BE2C (cell line): Measurements from ENCODE around the gene DCAF7.

Experiments used
- DNase-seq: peaks from one replicate; pipeline ENCODE4 v3.0.0-alpha.2; 2020
- H3K27me3 ChIP-seq: fragments of 250-450 bp; sonication (Bioruptor Pico); 2 replicates; pipeline ENCODE4 v1.5.1; 2020; ENCODE audit warnings: mild to moderate bottlenecking
- H3K36me3 ChIP-seq: fragments of 250-450 bp; sonication (Bioruptor Pico); 2 replicates; pipeline ENCODE4 v1.5.1; 2020; ENCODE audit warnings: mild to moderate bottlenecking
- H3K4me1 ChIP-seq: fragments of 250-450 bp; sonication (Bioruptor Pico); 2 replicates; pipeline ENCODE4 v1.5.1; 2020
- H3K4me3 ChIP-seq: 2 replicates; pipeline ENCODE4 v1.5.1; 2011; ENCODE audit warnings: low read depth, low read length
- H3K9me3 ChIP-seq: fragments of 250-450 bp; sonication (Bioruptor Pico); 2 replicates; pipeline ENCODE4 v1.5.1; 2020
- TF ChIP-seq, protein P1 (sequence below): IDR thresholded peaks from 2 replicates; pipeline ENCODE4 v1.5.1; 2012; ENCODE audit warnings: mild to moderate bottlenecking, low read depth, low read length

Gene DCAF7

DNA sequence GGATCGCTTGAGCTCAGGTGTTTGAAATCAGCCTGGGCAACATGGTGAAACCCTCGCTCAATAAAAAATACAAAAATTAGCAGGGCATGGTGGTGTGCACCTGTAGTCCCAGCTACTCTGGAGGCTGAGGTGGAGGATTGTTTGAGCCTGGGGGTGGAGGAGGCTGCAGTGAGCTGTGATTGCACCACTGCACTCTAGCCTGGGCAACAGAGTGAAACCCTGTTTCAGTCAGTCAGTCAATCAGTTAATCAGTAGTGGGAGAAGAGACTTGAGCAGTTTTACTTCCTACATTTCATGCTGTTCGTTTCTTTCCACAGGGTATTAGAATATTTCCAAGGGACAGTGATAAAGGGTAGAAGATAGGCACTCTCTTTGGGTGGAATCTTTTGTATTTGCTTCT, 80.8 kb downstream of the DCAF7 start:
- DNase-seq: no peak
- H3K9me3 ChIP-seq: no peaks in the 10 kb centered on the region
- TF ChIP-seq, protein P1, sequence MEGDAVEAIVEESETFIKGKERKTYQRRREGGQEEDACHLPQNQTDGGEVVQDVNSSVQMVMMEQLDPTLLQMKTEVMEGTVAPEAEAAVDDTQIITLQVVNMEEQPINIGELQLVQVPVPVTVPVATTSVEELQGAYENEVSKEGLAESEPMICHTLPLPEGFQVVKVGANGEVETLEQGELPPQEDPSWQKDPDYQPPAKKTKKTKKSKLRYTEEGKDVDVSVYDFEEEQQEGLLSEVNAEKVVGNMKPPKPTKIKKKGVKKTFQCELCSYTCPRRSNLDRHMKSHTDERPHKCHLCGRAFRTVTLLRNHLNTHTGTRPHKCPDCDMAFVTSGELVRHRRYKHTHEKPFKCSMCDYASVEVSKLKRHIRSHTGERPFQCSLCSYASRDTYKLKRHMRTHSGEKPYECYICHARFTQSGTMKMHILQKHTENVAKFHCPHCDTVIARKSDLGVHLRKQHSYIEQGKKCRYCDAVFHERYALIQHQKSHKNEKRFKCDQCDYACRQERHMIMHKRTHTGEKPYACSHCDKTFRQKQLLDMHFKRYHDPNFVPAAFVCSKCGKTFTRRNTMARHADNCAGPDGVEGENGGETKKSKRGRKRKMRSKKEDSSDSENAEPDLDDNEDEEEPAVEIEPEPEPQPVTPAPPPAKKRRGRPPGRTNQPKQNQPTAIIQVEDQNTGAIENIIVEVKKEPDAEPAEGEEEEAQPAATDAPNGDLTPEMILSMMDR: no peak
- H3K27me3 ChIP-seq: no peaks in the 10 kb centered on the region
- peaks cover 9% of the 10 kb centered on the region for H3K4me1 ChIP-seq
- peaks cover 18% of the 10 kb centered on the region for H3K36me3 ChIP-seq
- H3K4me3 ChIP-seq: no peak overlapping the region

DNA sequence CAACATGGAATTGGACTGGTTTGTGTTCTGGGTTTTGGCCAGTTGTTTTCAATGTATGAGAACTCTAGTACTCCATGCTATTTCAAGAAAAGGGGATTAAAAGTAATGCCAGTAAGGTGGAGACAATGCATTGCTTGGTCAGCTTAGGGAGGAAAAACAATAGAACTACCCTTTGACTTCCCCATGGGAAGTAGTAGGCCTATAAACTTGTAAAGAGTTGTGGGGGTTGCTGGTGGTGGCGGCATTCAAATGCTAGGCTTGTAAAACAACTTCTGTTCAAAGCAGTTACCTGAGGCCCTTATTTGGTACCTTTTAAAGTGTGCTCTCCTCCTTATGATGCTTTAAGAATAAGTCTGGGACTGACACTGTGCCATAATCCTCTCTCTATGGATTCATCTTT, 81.3 kb downstream of the DCAF7 start:
- peaks cover 24% of the 10 kb centered on the region for H3K36me3 ChIP-seq
- H3K4me1 ChIP-seq: peaks cover 9% of the 10 kb centered on the region
- TF ChIP-seq, protein P1: no peak
- DNase-seq: no peak
- no peak overlapping the region for H3K4me3 ChIP-seq
- H3K27me3 ChIP-seq: no peaks in the 10 kb centered on the region
- H3K9me3 ChIP-seq: no peaks in the 10 kb centered on the region

DNA sequence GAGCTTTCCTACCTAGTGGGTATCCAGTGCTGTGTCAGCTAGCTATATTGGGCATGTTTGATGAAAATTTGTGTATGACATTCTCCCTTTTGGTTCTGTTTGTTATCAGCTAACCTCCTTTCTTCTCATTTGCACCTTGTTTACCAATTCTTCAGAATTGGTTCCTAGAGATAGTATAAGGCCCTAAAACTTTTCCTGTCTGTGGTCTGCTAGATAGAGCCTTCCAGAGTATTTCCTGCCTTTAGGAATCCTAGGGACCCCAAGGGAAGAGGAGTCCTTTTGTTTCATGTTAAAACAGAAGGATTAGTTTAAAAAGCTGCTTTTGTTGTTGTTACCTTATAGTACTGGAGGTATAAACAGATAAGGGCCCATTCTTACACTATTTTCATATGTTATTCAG, 83.5 kb downstream of the DCAF7 start:
- no peak for DNase-seq
- no peaks in the 10 kb centered on the region for H3K27me3 ChIP-seq
- TF ChIP-seq, protein P1: no peak
- H3K4me3 ChIP-seq: no peak overlapping the region
- H3K36me3 ChIP-seq: peaks cover 31% of the 10 kb centered on the region
- H3K4me1 ChIP-seq: peaks cover 9% of the 10 kb centered on the region
- no peaks in the 10 kb centered on the region for H3K9me3 ChIP-seq

DNA sequence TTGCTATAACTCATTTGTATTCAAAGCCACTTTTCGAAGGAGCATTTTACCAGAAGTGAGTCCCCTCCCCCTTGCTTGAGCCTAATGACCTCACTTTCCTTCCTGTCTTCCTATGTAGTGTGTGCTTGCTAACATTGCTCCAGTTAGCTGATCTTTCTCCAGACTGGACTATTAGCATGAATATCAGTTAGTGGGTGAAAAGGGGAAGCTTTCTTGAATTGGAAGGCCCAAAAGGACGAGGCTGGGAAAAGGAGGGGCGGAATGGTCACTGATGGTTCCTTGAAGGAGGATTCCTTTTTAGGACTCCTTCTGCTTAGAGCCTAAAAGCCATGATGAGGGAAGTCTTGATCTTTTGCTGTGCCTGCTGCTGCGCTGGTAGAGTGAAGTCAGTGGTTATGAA, 83.9 kb downstream of the DCAF7 start:
- peaks cover 33% of the 10 kb centered on the region for H3K36me3 ChIP-seq
- H3K27me3 ChIP-seq: no peaks in the 10 kb centered on the region
- TF ChIP-seq, protein P1: no peak
- no peak for DNase-seq
- peaks cover 9% of the 10 kb centered on the region for H3K4me1 ChIP-seq
- no peaks in the 10 kb centered on the region for H3K9me3 ChIP-seq
- no peak overlapping the region for H3K4me3 ChIP-seq

DNA sequence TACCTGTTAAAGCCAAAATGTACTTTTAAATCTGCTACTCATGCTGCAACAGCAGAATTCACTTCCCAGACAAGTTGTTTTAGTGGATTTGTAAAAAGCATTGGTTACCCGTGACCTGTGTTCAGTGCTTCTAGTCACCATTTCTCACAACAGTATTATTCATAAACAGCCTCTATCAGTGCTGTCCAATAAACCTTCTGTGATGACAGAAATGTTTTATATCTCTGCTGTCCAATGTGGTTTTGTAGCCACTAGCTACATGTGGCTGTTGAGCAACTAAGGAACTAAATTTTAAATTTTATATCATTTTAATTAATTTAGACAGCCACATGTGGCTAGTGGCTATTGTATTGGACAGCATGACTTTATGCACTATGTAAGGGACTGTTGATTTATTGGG, 84.5 kb downstream of the DCAF7 start:
- H3K9me3 ChIP-seq: no peaks in the 10 kb centered on the region
- DNase-seq: no peak
- TF ChIP-seq, protein P1: no peak
- H3K27me3 ChIP-seq: no peaks in the 10 kb centered on the region
- peaks cover 33% of the 10 kb centered on the region for H3K36me3 ChIP-seq
- no peak overlapping the region for H3K4me3 ChIP-seq
- peaks cover 9% of the 10 kb centered on the region for H3K4me1 ChIP-seq

DNA sequence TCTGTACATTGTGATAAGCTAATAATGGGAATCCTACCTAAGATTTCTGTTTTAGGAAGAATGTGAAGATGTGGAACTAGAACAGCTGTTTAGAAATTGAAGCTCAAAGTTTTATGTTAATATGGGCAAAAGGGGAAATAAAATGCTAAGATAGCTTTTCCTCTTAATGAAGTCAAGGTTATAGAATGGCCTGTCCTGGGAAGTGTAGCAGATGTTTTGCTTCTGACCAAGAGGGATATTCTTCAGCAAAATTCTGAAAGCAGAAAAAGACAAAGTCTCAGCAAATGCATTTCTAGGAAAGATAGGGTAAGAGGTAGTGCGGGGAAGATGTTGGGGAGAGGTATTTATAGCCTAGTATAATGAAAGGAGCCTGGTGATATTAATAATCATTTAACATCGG, 85.0 kb downstream of the DCAF7 start:
- no peaks in the 10 kb centered on the region for H3K27me3 ChIP-seq
- peaks cover 33% of the 10 kb centered on the region for H3K36me3 ChIP-seq
- no peak overlapping the region for H3K4me3 ChIP-seq
- DNase-seq: no peak
- H3K4me1 ChIP-seq: peaks cover 9% of the 10 kb centered on the region
- TF ChIP-seq, protein P1: no peak
- no peaks in the 10 kb centered on the region for H3K9me3 ChIP-seq
